Measurements from ENCODE around the gene BMP2.
A peak's percentile ranks its signal among the peaks of the same experiment; 100 is the strongest.

BMP2 gene

DNA sequence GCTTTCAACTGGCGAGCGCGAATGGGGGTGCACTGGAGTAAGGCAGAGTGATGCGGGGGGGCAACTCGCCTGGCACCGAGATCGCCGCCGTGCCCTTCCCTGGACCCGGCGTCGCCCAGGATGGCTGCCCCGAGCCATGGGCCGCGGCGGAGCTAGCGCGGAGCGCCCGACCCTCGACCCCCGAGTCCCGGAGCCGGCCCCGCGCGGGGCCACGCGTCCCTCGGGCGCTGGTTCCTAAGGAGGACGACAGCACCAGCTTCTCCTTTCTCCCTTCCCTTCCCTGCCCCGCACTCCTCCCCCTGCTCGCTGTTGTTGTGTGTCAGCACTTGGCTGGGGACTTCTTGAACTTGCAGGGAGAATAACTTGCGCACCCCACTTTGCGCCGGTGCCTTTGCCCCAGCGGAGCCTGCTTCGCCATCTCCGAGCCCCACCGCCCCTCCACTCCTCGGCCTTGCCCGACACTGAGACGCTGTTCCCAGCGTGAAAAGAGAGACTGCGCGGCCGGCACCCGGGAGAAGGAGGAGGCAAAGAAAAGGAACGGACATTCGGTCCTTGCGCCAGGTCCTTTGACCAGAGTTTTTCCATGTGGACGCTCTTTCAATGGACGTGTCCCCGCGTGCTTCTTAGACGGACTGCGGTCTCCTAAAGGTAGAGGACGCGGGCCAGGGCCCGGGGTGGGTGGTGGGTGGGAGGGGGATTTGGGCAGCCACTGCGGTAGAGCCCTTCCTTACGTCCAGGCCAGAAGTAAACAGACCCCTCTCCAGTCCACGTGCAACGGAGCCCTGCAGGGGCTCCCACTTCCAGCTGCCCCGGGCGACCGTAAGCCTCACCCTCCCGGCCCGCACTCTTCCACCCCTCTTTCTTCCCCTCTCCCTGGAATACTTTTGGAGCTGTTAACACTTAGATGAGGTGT lies 998 bp downstream of the BMP2 start:
- no peak for DNase-seq

DNA sequence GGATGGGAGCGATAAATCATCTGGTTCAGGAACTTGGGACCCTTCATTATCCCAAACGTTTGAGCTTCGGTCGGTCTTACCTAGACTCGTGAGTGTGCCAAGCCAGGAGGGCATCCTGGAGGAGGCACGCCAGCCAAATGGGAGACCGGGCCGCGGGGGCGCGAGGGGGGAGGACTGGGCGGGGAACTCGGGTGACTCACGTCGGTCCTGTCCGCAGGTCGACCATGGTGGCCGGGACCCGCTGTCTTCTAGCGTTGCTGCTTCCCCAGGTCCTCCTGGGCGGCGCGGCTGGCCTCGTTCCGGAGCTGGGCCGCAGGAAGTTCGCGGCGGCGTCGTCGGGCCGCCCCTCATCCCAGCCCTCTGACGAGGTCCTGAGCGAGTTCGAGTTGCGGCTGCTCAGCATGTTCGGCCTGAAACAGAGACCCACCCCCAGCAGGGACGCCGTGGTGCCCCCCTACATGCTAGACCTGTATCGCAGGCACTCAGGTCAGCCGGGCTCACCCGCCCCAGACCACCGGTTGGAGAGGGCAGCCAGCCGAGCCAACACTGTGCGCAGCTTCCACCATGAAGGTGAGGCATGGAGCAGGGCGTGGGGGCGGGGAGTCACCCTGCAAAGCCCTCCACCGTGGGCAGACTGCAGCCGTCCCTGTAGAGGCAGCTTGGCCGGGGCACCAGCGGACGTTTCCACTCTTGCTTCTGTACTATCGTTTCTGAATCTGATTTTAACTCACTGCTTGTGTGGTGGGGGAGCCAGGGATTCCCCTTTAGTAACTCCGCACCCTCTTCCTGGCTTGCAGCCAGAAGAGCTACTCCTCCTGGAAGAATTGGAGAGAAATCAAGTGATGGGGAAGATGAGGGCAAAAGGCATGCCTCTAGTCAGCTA lies 2.7 kb downstream of the BMP2 start:
- DNase-seq, result no peak

DNA sequence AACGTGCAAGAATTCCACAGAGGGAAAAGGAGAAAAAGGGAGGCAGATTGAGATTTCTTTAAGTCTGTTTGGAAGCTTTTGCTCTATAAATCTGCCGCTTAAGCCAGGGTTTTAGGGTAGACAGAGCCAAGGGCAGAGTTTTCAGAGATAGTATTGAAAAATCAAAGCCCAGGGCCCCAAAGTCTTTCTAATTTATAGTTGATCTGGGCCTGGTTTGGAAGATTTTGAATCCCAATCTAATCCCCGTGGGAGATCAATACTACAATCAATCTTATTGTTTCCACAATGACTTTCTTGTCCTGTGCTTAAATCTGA lies 3.3 kb downstream of the BMP2 start:
- no peak for DNase-seq

GRCh38 chr20:6780433-6781190 lies 13.1 kb downstream of the BMP2 start:
- DNase-seq, result no peak

DNA sequence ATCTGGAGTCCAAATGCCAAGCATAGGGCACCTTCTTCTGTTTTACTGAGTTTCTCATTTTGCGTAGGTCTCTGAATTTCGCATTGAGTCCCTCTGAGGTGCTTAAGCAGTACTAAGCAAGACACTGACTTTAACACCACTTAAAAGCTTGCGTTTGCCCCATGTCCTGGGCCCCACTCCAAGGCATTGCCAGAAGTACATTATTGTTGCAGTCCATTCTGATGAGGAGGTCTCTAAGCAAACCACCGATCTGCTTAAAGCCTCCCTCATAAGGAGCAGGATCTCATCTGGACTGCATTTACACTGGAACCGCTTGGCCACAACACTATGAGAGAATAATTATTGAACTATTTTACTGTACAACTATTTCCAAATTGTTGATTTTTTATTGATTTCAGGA lies 16.3 kb downstream of the BMP2 start:
- no peak for DNase-seq

GRCh38 chr20:6784210-6784631 lies 16.7 kb downstream of the BMP2 start:
- DNase-seq, result no peak

DNA sequence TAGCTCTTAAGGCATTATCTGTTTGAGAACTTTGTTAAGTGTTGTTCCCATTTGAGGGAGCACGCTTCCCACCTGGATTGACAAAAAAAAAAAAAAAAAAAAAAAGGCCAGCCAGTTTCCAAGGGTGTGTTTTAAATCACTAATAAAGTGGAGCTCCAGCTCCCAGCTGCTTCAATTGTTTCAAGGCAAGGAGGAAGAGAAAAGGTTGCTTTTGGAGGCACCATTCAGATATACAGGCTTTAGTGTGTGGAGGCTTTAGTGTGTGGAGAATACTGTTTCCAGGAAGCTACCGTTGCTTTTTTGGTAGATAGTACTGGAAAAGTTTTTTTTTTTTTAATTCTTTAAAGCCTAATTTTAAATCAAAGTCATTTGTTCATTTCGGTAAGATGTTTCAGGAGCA lies 17.3 kb downstream of the BMP2 start:
- DNase-seq, result no peak

DNA sequence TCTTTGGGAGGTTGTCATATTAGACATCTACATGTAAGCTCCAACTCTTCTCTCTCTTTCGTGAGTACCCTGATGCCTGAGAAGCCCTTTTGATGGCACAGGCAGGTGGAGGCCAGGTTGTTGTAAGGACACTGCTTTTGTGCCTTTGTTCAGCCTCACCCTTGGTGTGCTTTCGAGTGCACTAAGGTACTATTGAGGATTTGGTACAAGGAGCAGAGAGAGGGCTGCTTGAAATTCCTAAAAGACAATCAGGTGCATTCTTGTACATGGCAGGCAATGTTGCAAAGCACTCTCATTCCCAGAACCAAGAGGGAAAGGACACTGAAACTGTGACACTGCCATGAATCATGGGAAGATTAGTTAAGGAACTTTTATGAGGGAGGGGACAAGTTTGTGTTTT lies 19.1 kb downstream of the BMP2 start:
- no peak for DNase-seq

DNA sequence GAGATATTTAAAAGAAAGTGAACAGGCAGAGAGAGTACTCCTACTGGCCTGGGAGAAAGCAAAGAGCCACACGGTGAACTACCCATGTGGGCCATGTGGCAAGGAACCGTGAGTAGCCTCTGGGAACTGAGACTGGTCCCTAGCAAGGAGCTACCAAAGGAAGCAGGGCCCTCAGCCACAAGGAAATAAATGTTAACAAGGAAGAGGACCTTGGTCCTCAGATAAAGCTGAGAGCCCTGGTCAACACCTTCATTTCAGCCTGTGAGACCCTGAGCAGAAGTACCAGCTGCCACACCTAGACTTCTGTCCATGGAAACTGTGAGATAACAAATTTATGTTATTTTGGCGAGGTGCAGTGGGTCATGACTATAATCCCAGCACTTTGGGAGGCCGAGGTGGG lies 25.3 kb downstream of the BMP2 start:
- DNase-seq, result no peak

DNA sequence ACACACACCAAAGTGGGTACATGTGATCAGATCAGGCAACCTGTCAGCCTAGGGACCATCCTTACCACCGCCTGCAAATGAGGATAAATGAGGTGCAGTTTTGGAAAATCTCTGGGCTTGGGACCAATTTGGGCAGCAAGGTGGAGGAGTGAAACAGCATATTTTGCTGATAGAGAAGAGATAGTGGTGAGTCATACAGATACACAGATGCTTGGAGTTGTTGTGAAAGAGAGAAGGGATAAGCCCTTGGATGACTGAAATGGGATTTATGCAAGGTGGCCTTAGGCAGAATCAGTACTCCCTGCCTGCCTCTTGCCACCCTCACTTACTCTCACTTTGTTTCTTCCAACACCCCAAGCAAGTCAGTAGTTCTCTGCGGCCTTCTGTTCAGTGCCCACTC lies 34.7 kb downstream of the BMP2 start:
- no peak for DNase-seq

- no peak for DNase-seq
These were observed 38.8 kb downstream of the BMP2 start for GRCh38 chr20:6806275-6806674.

- DNase-seq, result no peak
These were observed 44.0 kb downstream of the BMP2 start for GRCh38 chr20:6811262-6812035.

- DNase-seq, result no peak
These were observed 45.0 kb downstream of the BMP2 start for GRCh38 chr20:6812530-6812929.

DNA sequence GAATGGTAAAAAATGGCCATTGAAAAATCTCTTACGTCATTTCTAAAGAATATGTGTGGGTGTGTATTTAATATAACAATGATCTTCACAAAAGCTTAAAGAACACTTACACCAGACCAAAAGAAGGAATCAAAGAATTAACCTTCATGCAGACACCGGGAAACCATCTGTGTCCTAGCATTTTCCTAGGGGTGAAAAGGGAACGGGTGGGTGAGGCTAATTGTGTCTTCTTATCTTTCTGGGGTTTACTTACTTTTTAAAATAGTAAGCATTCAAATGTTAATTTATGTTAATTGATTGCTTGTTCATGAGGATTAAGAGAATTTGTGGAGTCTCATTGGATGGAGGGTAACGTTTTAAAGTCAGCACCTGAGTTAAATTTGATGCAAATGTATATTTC lies 47.5 kb downstream of the BMP2 start:
- no peak for DNase-seq

DNA sequence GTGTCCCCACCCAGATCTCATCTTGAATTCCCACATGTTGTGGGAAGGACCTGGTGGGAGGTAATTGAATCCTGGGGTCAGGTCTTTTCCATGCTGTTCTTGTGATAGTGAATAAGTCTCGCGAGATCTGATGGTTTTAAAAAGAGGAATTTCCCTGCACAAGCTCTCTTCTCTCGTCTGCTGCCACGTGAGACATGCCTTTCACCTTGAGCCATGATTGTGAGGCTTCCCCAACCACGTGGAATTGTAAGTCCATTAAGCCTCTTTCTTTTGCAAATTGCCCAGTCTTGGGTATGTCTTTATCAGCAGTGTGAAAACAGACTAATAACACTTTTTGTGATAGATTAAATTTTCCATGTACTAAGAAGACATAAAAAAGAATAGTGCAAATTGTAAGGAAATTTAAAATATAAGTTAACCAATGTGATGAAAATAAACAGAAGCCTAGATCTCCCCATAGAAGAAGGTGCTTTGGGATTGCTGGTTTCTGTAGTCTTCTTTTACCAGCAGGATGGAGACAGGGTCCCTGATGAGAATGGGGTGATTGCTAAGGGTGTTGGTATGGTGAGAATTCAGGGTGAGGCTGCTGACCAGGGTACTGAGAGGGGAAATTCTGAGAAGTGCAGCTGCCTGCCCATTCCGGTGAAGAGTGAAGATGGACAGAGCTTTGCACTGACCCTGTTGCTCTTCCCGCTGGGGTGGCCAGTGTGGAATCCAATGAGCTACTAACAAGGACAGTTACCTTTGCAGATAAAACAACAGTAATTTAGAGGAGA lies 50.7 kb downstream of the BMP2 start:
- DNase-seq, result no peak

DNA sequence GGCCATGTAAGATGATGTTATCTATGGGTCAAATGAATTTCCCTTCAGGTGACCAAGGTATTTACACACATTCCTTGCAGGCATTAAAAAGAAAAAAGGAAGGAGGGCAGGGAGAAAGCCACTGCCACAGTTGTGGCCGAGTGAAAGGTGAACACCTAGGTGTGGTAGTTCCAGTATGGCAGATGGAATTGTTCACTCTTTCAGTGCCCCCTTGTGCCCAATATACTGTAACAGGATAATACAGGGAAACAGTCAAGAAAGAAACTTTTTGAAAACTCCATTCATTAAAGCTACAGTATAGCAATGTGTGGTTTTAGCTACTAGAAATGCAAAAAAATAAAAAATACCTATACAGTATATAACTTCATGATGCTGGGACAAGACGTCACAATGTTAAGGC lies 52.1 kb downstream of the BMP2 start:
- DNase-seq, result no peak

DNA sequence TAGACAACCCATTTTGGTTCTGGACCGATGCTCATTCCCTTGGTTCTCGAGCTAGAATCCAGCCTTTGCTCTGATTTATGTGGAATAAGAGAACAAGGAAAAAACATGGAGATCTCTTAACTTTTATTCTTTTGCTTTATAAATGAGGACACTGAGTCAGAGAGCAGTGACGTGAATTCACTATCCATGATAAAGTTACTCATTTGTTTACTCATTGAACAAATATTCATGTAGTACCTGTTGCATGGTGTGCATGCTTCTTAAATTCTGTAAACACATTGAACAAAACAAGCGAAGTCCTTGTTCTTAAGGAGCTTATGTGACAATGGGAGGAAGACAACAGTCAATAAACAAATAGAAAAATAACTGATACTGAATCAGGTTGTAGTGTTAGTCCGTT lies 56.9 kb downstream of the BMP2 start:
- no peak for DNase-seq

DNA sequence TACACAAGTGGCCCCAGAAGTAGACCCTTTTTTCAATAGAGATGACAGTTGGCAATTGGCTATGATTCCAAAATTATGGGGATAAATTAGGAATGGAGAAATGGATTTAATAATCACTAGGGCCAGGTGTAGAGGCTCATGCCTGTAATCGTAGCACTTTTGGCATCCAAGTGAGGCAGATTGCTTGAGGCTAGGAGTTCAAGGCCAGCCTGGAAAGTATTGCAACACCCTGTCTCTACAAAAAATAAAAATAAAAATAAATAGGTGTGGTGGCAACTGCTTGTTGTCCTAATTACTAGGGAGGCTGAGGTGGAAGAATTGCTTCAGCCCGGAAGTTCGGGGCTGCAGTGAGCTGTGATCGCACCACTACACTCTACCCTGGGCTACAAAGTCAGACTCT lies 60.0 kb downstream of the BMP2 start:
- DNase-seq, result no peak

DNA sequence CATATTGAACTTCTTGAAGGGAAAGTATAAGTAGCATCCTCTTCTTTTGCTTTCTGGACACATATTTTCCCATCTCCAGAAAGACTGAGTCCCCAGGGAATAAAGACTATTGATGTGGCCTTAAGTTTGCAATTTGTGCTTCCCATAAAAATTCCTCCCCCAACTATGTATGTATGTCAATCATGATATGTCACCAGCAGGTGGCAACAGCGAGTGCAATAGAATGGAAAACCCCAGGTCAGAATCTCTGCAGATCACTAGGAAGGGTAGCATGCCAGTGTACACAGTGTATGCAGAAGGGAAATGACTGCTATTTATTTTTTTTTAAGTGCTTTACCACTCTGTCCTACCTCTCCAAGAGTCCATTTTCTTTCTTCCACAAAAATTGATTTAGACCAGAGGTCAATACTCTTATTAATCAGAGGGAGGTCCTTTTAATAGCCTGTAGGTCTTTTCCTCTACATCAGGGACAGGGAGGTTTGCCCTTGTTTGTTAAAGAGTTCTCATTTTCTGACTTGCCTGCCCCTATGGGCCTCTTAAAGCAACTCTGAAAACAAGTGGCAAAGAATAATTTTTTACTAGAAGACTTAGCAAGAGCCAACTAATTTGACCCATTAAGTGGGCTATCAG lies 61.4 kb downstream of the BMP2 start:
- DNase-seq, result peak; percentile 60

DNA sequence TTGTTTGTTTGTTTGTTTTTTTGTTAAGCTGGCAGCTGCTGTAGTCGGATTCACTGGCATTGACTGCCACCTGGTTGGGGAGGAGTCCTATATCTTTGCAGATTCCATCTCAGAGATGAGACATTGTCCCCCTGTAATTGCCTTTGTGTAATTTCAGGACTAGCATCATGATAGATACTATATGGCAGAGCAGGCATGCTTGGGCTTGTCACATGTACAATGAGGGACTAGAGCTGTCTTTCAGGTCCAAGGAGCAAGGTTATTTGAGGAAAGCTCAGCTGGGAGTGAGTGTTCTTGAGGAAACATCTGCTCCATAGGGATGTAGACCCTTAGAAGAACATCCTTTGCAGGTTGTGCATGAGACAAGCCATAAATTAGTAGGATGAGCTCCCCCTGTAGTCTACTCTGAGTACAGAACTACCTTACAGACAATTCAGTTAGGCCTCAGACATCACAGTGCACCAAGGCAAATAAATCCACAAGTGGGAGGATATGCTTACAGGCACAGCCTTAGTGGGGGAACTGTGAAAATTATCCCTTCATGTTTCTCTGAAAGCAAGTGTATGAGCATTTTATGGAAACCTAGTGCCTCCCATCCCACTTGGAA lies 62.1 kb downstream of the BMP2 start:
- no peak for DNase-seq

Data from stimulated activated CD8-positive, alpha-beta memory T cell treated with anti-CD3 and anti-CD28 coated beads, Interleukin-4, amount 100 ng/mL, for 48 hours (primary cell).